A673 (cell line): Measurements from ENCODE around the gene DCAKD. TPM values are rescaled to one million over a fixed set of nuclear protein-coding genes. Genes with fewer than 3 reads are reported as not detected.

ENCODE experiments used
- BruUV-seq: library from RNA; stranded (reverse); fragments of 400-500 nt; replicated peaks from 2 replicates; lab custom pipeline; 2021; lab: Mats Ljungman, UMichigan
- CTCF ChIA-PET: fragments of 300-600 bp; sonication (Branson Sonifier 250); formaldehyde crosslinking; loops from one replicate; lab custom pipeline; 2022; ENCODE audit warnings: antibody characterized with exemption; lab: Charles Lee
- POLR2A ChIA-PET: fragments of 300-600 bp; sonication (Branson Sonifier 250); formaldehyde crosslinking; loops from one replicate; lab custom pipeline; 2022; ENCODE audit warnings: antibody characterized with exemption; ENCODE audit not compliant: low non-redundant PET; lab: Charles Lee
- DNase-seq: peaks from one replicate; pipeline ENCODE4 v3.0.0-alpha.2; 2015; ENCODE audit warnings: low spot score
- H3K27ac ChIP-seq: fragments of 200-600 bp; sonication (generic); 2 replicates; pipeline ENCODE4 v1.5.1; 2016; ENCODE audit warnings: mixed run types, low read depth, mild to moderate bottlenecking, mixed read lengths, antibody characterized with exemption, low read length; ENCODE audit not compliant: poor library complexity, severe bottlenecking
- H3K27me3 ChIP-seq: fragments of 200-600 bp; sonication (generic); replicated peaks from 2 replicates; pipeline ENCODE4 v1.6.1; 2017; ENCODE audit warnings: mixed run types, low read depth, mild to moderate bottlenecking, mixed read lengths, antibody characterized with exemption, low read length; ENCODE audit not compliant: insufficient read depth, poor library complexity
- H3K36me3 ChIP-seq: fragments of 200-600 bp; sonication (generic); 2 replicates; pipeline ENCODE4 v1.6.1; 2016; ENCODE audit warnings: mixed run types, mild to moderate bottlenecking, mixed read lengths, antibody characterized with exemption, low read length; ENCODE audit not compliant: insufficient read depth, poor library complexity, severe bottlenecking
- H3K4me1 ChIP-seq: fragments of 200-600 bp; sonication (generic); 2 replicates; pipeline ENCODE4 v1.6.1; 2017; ENCODE audit warnings: mixed run types, mild to moderate bottlenecking, mixed read lengths, antibody characterized with exemption, low read length; ENCODE audit not compliant: insufficient read depth, poor library complexity, severe bottlenecking
- H3K4me3 ChIP-seq: fragments of 200-600 bp; sonication (generic); 2 replicates; pipeline ENCODE4 v1.5.1; 2016; ENCODE audit warnings: low read depth, mixed run types, mild to moderate bottlenecking, mixed read lengths, low read length; ENCODE audit not compliant: poor library complexity, severe bottlenecking
- H3K9me3 ChIP-seq: fragments of 200-600 bp; sonication (generic); 2 replicates; pipeline ENCODE4 v1.6.1; 2016; ENCODE audit warnings: mixed run types, low read depth, mild to moderate bottlenecking, mixed read lengths, antibody characterized with exemption, low read length; ENCODE audit not compliant: poor library complexity, severe bottlenecking
- EZH2 ChIP-seq: fragments of 200-600 bp; sonication (generic); IDR thresholded peaks from 2 replicates; pipeline ENCODE4 v1.6.1; 2017; ENCODE audit warnings: borderline replicate concordance, low read depth, mild to moderate bottlenecking, mixed read lengths, antibody characterized with exemption, low read length; ENCODE audit not compliant: poor library complexity, severe bottlenecking
- intact Hi-C: fragments of 100-400 bp; cut with micrococcal nuclease; formaldehyde crosslinking; loops from one replicate; pipeline ENCODE4 v1.10.0; 2022; ENCODE audit not compliant: unreplicated experiment
- total RNA-seq: library from RNA; stranded (reverse); gene quantifications from 2 replicates; pipeline ENCODE4 v1.2.3, GENCODE V29; 2021
- TF ChIP-seq, protein P1 (sequence below): fragments of 300-800, 200-600 bp; sonication (generic); conservative IDR thresholded peaks from 2 replicates; pipeline ENCODE4 v1.5.1; 2017; ENCODE audit warnings: low read depth, mild to moderate bottlenecking, antibody characterized with exemption, low read length, moderate library complexity, mixed read lengths

DCAKD gene
- total RNA-seq, 1 experiment from 2014 or later: 19.1 TPM

- intact Hi-C loops: no loop called here
- POLR2A ChIA-PET: no interaction called here
- Histone ChIP-seq H3K27me3 (no peaks in the 10 kb centered on the region), H3K4me3 (no peak overlapping the region), H3K9me3 (no peaks in the 10 kb centered on the region), H3K27ac (no peak overlapping the region), H3K36me3 (no peaks in the 10 kb centered on the region), H3K4me1 (peaks cover 27% of the 10 kb centered on the region)
- no peak for TF ChIP-seq EZH2
- TF ChIP-seq, protein P1, sequence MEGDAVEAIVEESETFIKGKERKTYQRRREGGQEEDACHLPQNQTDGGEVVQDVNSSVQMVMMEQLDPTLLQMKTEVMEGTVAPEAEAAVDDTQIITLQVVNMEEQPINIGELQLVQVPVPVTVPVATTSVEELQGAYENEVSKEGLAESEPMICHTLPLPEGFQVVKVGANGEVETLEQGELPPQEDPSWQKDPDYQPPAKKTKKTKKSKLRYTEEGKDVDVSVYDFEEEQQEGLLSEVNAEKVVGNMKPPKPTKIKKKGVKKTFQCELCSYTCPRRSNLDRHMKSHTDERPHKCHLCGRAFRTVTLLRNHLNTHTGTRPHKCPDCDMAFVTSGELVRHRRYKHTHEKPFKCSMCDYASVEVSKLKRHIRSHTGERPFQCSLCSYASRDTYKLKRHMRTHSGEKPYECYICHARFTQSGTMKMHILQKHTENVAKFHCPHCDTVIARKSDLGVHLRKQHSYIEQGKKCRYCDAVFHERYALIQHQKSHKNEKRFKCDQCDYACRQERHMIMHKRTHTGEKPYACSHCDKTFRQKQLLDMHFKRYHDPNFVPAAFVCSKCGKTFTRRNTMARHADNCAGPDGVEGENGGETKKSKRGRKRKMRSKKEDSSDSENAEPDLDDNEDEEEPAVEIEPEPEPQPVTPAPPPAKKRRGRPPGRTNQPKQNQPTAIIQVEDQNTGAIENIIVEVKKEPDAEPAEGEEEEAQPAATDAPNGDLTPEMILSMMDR: no peak
- no TSS peak for BruUV-seq
- DNase-seq: no peak
- CTCF ChIA-PET: no interaction called here
Measured at GRCh38 chr17:44989552-44990138, 61.8 kb downstream of the DCAKD start.

GRCh38 chr17:44988044-44988942 is 63.1 kb downstream of the DCAKD start:
- DNase-seq: no peak
- BruUV-seq: no TSS peak
- no peaks in the 10 kb centered on the region for H3K27me3 ChIP-seq
- no peak overlapping the region for H3K27ac ChIP-seq
- H3K4me1 ChIP-seq: peaks cover 27% of the 10 kb centered on the region
- intact Hi-C loops: no loop called here
- POLR2A ChIA-PET: no interaction called here
- no peaks in the 10 kb centered on the region for H3K9me3 ChIP-seq
- H3K36me3 ChIP-seq: no peaks in the 10 kb centered on the region
- peak overlapping the region; percentile 19 for H3K4me3 ChIP-seq
- CTCF ChIA-PET: interaction anchor here (0.6 kb wide), 1 partner anchor 48 kb away, joined by 7 read pairs; no protein-coding TSS in a partner anchor
- TF ChIP-seq, protein P1: no peak
- TF ChIP-seq EZH2: no peak

- no TSS peak for BruUV-seq
- intact Hi-C loops: no loop called here
- H3K4me3 ChIP-seq: no peak overlapping the region
- no peaks in the 10 kb centered on the region for H3K9me3 ChIP-seq
- H3K4me1 ChIP-seq: peaks cover 11% of the 10 kb centered on the region
- ChIA-PET CTCF (no interaction called here), POLR2A (interaction anchor here (0.6 kb wide), 1 partner anchor 48 kb away, joined by 8 read pairs; no protein-coding TSS in a partner anchor)
- H3K36me3 ChIP-seq: no peaks in the 10 kb centered on the region
- no peak for DNase-seq
- H3K27ac ChIP-seq: no peak overlapping the region
- TF ChIP-seq, protein P1: no peak
- no peaks in the 10 kb centered on the region for H3K27me3 ChIP-seq
Measured at GRCh38 chr17:44983563-44983962, 67.9 kb downstream of the DCAKD start.
